NOMO-1 treated with dmso at 0.1 percent for 144 hours (cell line): ENCODE measurements around the gene ACBD5.

Source experiments
- DNase-seq: peaks from one replicate; lab custom pipeline; 2025; ENCODE audit not compliant: unreplicated experiment; lab: John Stamatoyannopoulos, UW

The ACBD5 gene

GRCh38 chr10:27153329-27153728, 87.3 kb downstream of the ACBD5 start:
- no peak for DNase-seq

GRCh38 chr10:27152687-27153086, 87.9 kb downstream of the ACBD5 start:
- no peak for DNase-seq

- no peak for DNase-seq
These were observed 90.3 kb downstream of the ACBD5 start for GRCh38 chr10:27150261-27150660.

GRCh38 chr10:27147701-27148100, 92.9 kb downstream of the ACBD5 start:
- DNase-seq: no peak

GRCh38 chr10:27145937-27146336, 94.7 kb downstream of the ACBD5 start:
- no peak for DNase-seq
